Cardiac fibroblast (primary cell): Measurements from ENCODE around the gene DNALI1.
"Not testable (repeated sequence)": the region's sequence is repeated elsewhere in the genome, so short reads cannot be mapped to it uniquely, and the experiment has no call there.

Experiments used
- DNase-seq, 2 donors: peaks; one replicate each; pipeline versions ENCODE4 v3.0.0 to v3.0.0-alpha.2; 2010; ENCODE audit warnings: low read depth in 2 of 2
- H3K4me3 ChIP-seq, 2 donors: replicated peaks in 1 of 2; 1 replicate in 1 of 2; 2 replicates in 1 of 2; pipeline ENCODE4 v1.5.1; 2011; ENCODE audit warnings: low read depth in 2 of 2, low read length in 2 of 2, mild to moderate bottlenecking in 2 of 2, moderate library complexity in 1 of 2
- CTCF ChIP-seq: IDR thresholded peaks from one replicate; pipeline ENCODE4 v1.5.1; 2011; ENCODE audit warnings: low read depth, mild to moderate bottlenecking, low read length, inconsistent platforms

Gene DNALI1

GRCh38 chr1:37559080-37559479 lies 2.3 kb downstream of the DNALI1 start:
- DNase-seq = no peak
- no peak for TF ChIP-seq CTCF
- H3K4me3 ChIP-seq = no peak overlapping the region

- H3K4me3 ChIP-seq, DNase-seq: not testable (repeated sequence)
Measured at GRCh38 chr1:37559957-37560379, 3.2 kb downstream of the DNALI1 start.

GRCh38 chr1:37560401-37561132 lies 3.8 kb downstream of the DNALI1 start:
- TF ChIP-seq CTCF = no peak
- DNase-seq = no peak
- no peak overlapping the region for H3K4me3 ChIP-seq

- peak; percentile 29 to 60 for DNase-seq
- H3K4me3 ChIP-seq = no peak overlapping the region
- TF ChIP-seq CTCF = peak; percentile 64
Measured at GRCh38 chr1:37561133-37562132, 4.7 kb downstream of the DNALI1 start.

- TF ChIP-seq CTCF = no peak
Measured at GRCh38 chr1:37562984-37563383, 6.2 kb downstream of the DNALI1 start.

GRCh38 chr1:37564892-37565291 lies 8.2 kb downstream of the DNALI1 start:
- no peak for DNase-seq
- TF ChIP-seq CTCF = no peak
- no peak overlapping the region for H3K4me3 ChIP-seq

More at GRCh38 chr1:37562984-37563383, 6.2 kb downstream of the DNALI1 start:
- DNase-seq = no peak
- no peak overlapping the region for H3K4me3 ChIP-seq

- no peak for TF ChIP-seq CTCF
- H3K4me3 ChIP-seq = no peak overlapping the region
- DNase-seq = peak in 1 of 2 donors; percentile 17
Measured at GRCh38 chr1:37567023-37567422, 10.3 kb downstream of the DNALI1 start.
